K562 (cell line): ENCODE results near the gene EFCAB12. TPM values are rescaled to one million over a fixed set of nuclear protein-coding genes. Genes with fewer than 3 reads are reported as not detected.

Experiments used
- ETV1 ChIP-seq: fragments of 450-650 bp; conservative IDR thresholded peaks from 2 replicates; pipeline ENCODE4 v1.6.1; 2016; ENCODE audit warnings: missing genetic modification characterization, control low read depth, low read depth, missing compliant biosample characterization
- FOXJ3 ChIP-seq: sonication (generic); formaldehyde crosslinking; IDR thresholded peaks from 2 replicates; pipeline ENCODE4 v1.4.0; 2020; ENCODE audit warnings: mild to moderate bottlenecking, missing genetic modification reagents
- POLR2G ChIP-seq: fragments of 200-400 bp; formaldehyde crosslinking; IDR thresholded peaks from 2 replicates; pipeline ENCODE4 v1.6.1; 2017; ENCODE audit warnings: low read depth, mild to moderate bottlenecking, antibody characterized with exemption, low read length, moderate library complexity
- ZNF274 ChIP-seq: IDR thresholded peaks from 2 replicates; pipeline ENCODE4 v1.6.1; 2011; ENCODE audit warnings: low read depth, mild to moderate bottlenecking, low read length, moderate library complexity, borderline replicate concordance
- ZNF431 ChIP-seq: sonication (generic); formaldehyde crosslinking; IDR thresholded peaks from 2 replicates; pipeline ENCODE4 v1.8.0; 2022; ENCODE audit warnings: mild to moderate bottlenecking, missing genetic modification reagents
- polyA plus RNA-seq, 8 experiments: library from polyadenylated mRNA; depleted of rRNA in 4 of 8; stranded (reverse) in 5 of 8; unstranded in 3 of 8; fragments of >200 nt; fragmentation: Nextera tagmentation in 2 of 8; fragmentation: Illumina TruSeq in 1 of 8; extraction: Ambion mirVana in 2 of 8; extraction: Trizol in 1 of 8; gene quantifications; 2 replicates each; pipeline versions ENCODE4 v1.2.1 to v1.2.3, GENCODE V29; 2011 to 2014; ENCODE audit warnings: inconsistent platforms in 1 of 8, missing spikeins in 1 of 8
- total RNA-seq, 7 experiments: library from RNA; depleted of rRNA in 6 of 7; stranded (reverse); fragments of >200 nt in 6 of 7; fragmentation: Illumina TruSeq in 2 of 7; extraction: Trizol in 2 of 7; gene quantifications; 2 replicates each; pipeline versions ENCODE4 v1.2.1 to v1.2.3, GENCODE V29; 2011 to 2021; ENCODE audit warnings: low replicate concordance in 1 of 7
- TF ChIP-seq, protein P1 (sequence below): fragments of 450-650 bp; IDR thresholded peaks from 2 replicates; pipeline ENCODE4 v1.6.1; 2016; ENCODE audit warnings: mild to moderate bottlenecking, moderate library complexity
- TF ChIP-seq, protein P2 (sequence below): fragments of 450-650 bp; conservative IDR thresholded peaks from 2 replicates; pipeline ENCODE4 v1.6.1; 2016; ENCODE audit warnings: missing genetic modification characterization, low read depth, mild to moderate bottlenecking, missing compliant biosample characterization, moderate library complexity
- TF ChIP-seq, protein P3 (sequence below): fragments of 200-800 bp; sonication (Bioruptor generic); IDR thresholded peaks from 2 replicates; pipeline ENCODE4 v1.6.1; 2016; ENCODE audit warnings: missing genetic modification characterization, missing compliant biosample characterization

Gene EFCAB12
- total and polyA plus RNA-seq, 9 of the 15 experiments (the other 6 are each of a cell fraction or from before 2014, with no cell fraction given): 0.08 to 0.95 (median 0.56) TPM; not detected in 1

DNA sequence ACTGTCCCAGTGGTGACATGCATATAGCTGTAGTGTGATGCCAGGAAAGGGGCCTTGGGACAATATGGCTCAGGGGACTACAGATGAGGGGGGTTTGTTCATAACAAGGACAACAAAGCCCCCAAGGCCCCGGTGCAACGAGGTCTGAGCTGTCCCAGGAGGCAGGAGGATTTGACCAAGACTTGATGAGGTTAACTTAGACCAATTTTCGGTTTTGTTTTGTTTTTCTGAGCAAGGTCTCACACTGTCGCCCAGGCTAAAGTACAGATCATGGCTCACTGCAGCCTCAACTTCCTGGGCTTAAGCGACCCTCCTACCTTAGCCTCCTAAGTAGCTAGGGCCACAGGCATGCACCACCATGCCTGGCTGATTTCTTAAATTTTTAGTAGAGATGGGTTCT lies 23.8 kb downstream of the EFCAB12 start (continued):
- TF ChIP-seq, protein P1, sequence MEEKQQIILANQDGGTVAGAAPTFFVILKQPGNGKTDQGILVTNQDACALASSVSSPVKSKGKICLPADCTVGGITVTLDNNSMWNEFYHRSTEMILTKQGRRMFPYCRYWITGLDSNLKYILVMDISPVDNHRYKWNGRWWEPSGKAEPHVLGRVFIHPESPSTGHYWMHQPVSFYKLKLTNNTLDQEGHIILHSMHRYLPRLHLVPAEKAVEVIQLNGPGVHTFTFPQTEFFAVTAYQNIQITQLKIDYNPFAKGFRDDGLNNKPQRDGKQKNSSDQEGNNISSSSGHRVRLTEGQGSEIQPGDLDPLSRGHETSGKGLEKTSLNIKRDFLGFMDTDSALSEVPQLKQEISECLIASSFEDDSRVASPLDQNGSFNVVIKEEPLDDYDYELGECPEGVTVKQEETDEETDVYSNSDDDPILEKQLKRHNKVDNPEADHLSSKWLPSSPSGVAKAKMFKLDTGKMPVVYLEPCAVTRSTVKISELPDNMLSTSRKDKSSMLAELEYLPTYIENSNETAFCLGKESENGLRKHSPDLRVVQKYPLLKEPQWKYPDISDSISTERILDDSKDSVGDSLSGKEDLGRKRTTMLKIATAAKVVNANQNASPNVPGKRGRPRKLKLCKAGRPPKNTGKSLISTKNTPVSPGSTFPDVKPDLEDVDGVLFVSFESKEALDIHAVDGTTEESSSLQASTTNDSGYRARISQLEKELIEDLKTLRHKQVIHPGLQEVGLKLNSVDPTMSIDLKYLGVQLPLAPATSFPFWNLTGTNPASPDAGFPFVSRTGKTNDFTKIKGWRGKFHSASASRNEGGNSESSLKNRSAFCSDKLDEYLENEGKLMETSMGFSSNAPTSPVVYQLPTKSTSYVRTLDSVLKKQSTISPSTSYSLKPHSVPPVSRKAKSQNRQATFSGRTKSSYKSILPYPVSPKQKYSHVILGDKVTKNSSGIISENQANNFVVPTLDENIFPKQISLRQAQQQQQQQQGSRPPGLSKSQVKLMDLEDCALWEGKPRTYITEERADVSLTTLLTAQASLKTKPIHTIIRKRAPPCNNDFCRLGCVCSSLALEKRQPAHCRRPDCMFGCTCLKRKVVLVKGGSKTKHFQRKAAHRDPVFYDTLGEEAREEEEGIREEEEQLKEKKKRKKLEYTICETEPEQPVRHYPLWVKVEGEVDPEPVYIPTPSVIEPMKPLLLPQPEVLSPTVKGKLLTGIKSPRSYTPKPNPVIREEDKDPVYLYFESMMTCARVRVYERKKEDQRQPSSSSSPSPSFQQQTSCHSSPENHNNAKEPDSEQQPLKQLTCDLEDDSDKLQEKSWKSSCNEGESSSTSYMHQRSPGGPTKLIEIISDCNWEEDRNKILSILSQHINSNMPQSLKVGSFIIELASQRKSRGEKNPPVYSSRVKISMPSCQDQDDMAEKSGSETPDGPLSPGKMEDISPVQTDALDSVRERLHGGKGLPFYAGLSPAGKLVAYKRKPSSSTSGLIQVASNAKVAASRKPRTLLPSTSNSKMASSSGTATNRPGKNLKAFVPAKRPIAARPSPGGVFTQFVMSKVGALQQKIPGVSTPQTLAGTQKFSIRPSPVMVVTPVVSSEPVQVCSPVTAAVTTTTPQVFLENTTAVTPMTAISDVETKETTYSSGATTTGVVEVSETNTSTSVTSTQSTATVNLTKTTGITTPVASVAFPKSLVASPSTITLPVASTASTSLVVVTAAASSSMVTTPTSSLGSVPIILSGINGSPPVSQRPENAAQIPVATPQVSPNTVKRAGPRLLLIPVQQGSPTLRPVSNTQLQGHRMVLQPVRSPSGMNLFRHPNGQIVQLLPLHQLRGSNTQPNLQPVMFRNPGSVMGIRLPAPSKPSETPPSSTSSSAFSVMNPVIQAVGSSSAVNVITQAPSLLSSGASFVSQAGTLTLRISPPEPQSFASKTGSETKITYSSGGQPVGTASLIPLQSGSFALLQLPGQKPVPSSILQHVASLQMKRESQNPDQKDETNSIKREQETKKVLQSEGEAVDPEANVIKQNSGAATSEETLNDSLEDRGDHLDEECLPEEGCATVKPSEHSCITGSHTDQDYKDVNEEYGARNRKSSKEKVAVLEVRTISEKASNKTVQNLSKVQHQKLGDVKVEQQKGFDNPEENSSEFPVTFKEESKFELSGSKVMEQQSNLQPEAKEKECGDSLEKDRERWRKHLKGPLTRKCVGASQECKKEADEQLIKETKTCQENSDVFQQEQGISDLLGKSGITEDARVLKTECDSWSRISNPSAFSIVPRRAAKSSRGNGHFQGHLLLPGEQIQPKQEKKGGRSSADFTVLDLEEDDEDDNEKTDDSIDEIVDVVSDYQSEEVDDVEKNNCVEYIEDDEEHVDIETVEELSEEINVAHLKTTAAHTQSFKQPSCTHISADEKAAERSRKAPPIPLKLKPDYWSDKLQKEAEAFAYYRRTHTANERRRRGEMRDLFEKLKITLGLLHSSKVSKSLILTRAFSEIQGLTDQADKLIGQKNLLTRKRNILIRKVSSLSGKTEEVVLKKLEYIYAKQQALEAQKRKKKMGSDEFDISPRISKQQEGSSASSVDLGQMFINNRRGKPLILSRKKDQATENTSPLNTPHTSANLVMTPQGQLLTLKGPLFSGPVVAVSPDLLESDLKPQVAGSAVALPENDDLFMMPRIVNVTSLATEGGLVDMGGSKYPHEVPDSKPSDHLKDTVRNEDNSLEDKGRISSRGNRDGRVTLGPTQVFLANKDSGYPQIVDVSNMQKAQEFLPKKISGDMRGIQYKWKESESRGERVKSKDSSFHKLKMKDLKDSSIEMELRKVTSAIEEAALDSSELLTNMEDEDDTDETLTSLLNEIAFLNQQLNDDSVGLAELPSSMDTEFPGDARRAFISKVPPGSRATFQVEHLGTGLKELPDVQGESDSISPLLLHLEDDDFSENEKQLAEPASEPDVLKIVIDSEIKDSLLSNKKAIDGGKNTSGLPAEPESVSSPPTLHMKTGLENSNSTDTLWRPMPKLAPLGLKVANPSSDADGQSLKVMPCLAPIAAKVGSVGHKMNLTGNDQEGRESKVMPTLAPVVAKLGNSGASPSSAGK: no peak
- TF ChIP-seq ZNF274 (no peak), ZNF431 (CRISPR knock-in tag) (no peak), FOXJ3 (CRISPR knock-in tag) (no peak), POLR2G (no peak), ETV1 (tag) (no peak)
- TF ChIP-seq, protein P2, sequence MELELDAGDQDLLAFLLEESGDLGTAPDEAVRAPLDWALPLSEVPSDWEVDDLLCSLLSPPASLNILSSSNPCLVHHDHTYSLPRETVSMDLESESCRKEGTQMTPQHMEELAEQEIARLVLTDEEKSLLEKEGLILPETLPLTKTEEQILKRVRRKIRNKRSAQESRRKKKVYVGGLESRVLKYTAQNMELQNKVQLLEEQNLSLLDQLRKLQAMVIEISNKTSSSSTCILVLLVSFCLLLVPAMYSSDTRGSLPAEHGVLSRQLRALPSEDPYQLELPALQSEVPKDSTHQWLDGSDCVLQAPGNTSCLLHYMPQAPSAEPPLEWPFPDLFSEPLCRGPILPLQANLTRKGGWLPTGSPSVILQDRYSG: no peak
- TF ChIP-seq, protein P3, sequence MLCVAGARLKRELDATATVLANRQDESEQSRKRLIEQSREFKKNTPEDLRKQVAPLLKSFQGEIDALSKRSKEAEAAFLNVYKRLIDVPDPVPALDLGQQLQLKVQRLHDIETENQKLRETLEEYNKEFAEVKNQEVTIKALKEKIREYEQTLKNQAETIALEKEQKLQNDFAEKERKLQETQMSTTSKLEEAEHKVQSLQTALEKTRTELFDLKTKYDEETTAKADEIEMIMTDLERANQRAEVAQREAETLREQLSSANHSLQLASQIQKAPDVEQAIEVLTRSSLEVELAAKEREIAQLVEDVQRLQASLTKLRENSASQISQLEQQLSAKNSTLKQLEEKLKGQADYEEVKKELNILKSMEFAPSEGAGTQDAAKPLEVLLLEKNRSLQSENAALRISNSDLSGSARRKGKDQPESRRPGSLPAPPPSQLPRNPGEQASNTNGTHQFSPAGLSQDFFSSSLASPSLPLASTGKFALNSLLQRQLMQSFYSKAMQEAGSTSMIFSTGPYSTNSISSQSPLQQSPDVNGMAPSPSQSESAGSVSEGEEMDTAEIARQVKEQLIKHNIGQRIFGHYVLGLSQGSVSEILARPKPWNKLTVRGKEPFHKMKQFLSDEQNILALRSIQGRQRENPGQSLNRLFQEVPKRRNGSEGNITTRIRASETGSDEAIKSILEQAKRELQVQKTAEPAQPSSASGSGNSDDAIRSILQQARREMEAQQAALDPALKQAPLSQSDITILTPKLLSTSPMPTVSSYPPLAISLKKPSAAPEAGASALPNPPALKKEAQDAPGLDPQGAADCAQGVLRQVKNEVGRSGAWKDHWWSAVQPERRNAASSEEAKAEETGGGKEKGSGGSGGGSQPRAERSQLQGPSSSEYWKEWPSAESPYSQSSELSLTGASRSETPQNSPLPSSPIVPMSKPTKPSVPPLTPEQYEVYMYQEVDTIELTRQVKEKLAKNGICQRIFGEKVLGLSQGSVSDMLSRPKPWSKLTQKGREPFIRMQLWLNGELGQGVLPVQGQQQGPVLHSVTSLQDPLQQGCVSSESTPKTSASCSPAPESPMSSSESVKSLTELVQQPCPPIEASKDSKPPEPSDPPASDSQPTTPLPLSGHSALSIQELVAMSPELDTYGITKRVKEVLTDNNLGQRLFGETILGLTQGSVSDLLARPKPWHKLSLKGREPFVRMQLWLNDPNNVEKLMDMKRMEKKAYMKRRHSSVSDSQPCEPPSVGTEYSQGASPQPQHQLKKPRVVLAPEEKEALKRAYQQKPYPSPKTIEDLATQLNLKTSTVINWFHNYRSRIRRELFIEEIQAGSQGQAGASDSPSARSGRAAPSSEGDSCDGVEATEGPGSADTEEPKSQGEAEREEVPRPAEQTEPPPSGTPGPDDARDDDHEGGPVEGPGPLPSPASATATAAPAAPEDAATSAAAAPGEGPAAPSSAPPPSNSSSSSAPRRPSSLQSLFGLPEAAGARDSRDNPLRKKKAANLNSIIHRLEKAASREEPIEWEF (CRISPR knock-in tag): no peak
